Common myeloid progenitor, CD34-positive (primary cell): ENCODE results near the gene PRKN.

Source experiments
- CTCF ChIA-PET: fragments of 350-600 bp; sonication (Branson Sonifier 250); formaldehyde crosslinking; loops from one replicate; lab custom pipeline; 2021; ENCODE audit warnings: antibody characterized with exemption; lab: Charles Lee
- POLR2A ChIA-PET: fragments of 350-600 bp; sonication (Branson Sonifier 250); formaldehyde crosslinking; loops from one replicate; lab custom pipeline; 2021; ENCODE audit warnings: antibody characterized with exemption; lab: Charles Lee
- DNase-seq, 3 donors: peaks; one replicate each; pipeline versions ENCODE4 v3.0.0 to v3.0.0-alpha.2; 2013
- H3K27ac ChIP-seq, 2 experiments: 1 replicate in 1 of 2; 2 replicates in 1 of 2; pipeline ENCODE4 v1.7.0; 2013; ENCODE audit warnings: inconsistent platforms in 2 of 2, low read length in 2 of 2, mild to moderate bottlenecking in 2 of 2, low read depth in 1 of 2, moderate library complexity in 1 of 2; ENCODE audit not compliant: severe bottlenecking in 2 of 2, insufficient read depth in 1 of 2, poor library complexity in 1 of 2
- H3K27me3 ChIP-seq, 5 experiments: replicated peaks in 2 of 5; 1 replicate in 3 of 5; 2 replicates in 2 of 5; pipeline versions ENCODE4 v1.6.1 to v1.7.0; 2013; ENCODE audit warnings: low read length in 4 of 5, mild to moderate bottlenecking in 2 of 5, moderate library complexity in 2 of 5, inconsistent platforms in 1 of 5; ENCODE audit not compliant: insufficient read depth in 5 of 5, control insufficient read depth in 4 of 5
- H3K36me3 ChIP-seq, 4 experiments: 1 replicate in 2 of 4; 2 replicates in 2 of 4; pipeline versions ENCODE4 v1.6.1 to v1.7.0; 2013; ENCODE audit warnings: low read length in 3 of 4, control low read depth in 1 of 4, mild to moderate bottlenecking in 1 of 4; ENCODE audit not compliant: control insufficient read depth in 4 of 4, insufficient read depth in 4 of 4
- H3K4me1 ChIP-seq, 4 experiments: 1 replicate in 3 of 4; 2 replicates in 1 of 4; pipeline versions ENCODE4 v1.6.1 to v1.7.1; 2013; ENCODE audit warnings: low read length in 3 of 4, mild to moderate bottlenecking in 3 of 4, control low read depth in 1 of 4, inconsistent platforms in 1 of 4, moderate library complexity in 1 of 4; ENCODE audit not compliant: control insufficient read depth in 4 of 4, insufficient read depth in 4 of 4; ENCODE audit errors: control extremely low read depth in 1 of 4
- H3K4me3 ChIP-seq, 7 experiments: 1 replicate in 4 of 7; 2 replicates in 3 of 7; pipeline versions ENCODE4 v1.5.1 to v1.7.0; 2013; ENCODE audit warnings: mild to moderate bottlenecking in 7 of 7, low read length in 6 of 7, moderate library complexity in 6 of 7, inconsistent platforms in 2 of 7, low read depth in 2 of 7, control low read depth in 1 of 7; ENCODE audit not compliant: insufficient read depth in 4 of 7, control insufficient read depth in 1 of 7; ENCODE audit errors: extremely low read depth in 1 of 7
- H3K9me3 ChIP-seq, 5 experiments: 1 replicate in 4 of 5; 2 replicates in 1 of 5; pipeline versions ENCODE4 v1.6.1 to v1.7.1; 2013; ENCODE audit warnings: low read length in 4 of 5, mild to moderate bottlenecking in 2 of 5, inconsistent platforms in 1 of 5, low read depth in 1 of 5, moderate library complexity in 1 of 5; ENCODE audit not compliant: control insufficient read depth in 4 of 5, insufficient read depth in 2 of 5; ENCODE audit errors: control extremely low read depth in 1 of 5
- WGBS: methylation state at CpG from one replicate; pipeline ENCODE4 v1.1.5; 2013; ENCODE audit not compliant: insufficient coverage; 5-methylcytosine and 5-hydroxymethylcytosine counted together

The PRKN gene

DNA sequence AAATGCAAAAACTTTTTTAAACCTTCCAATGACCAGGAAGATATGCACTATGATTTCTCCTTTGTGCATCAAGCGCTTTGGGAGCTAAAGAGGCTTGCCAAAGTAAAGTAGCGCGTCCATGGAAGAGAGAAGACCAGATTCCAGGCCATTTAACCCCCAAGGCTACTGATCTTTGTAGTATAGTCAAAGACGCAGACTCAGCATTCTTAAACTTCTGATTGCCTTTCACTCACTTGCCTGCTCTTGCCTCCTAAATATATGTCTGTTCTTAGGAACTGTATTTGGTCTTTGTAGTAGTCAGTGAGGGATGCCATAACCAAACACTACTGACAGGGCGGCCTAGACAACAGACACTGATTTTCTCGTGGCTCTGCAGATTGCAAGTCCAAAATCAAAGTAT lies 426.4 kb downstream of the PRKN start:
- CTCF ChIA-PET = no interaction called here
- no peaks in the 10 kb centered on the region for H3K4me1 ChIP-seq
- H3K9me3 ChIP-seq = no peaks in the 10 kb centered on the region
- no peak overlapping the region for H3K27ac ChIP-seq
- H3K36me3 ChIP-seq = no peaks in the 10 kb centered on the region
- 97% methylated on average over 6 of the region's 6 CpGs for WGBS
- POLR2A ChIA-PET = no interaction called here
- DNase-seq = no peak
- no peak overlapping the region for H3K4me3 ChIP-seq
- H3K27me3 ChIP-seq = no peaks in the 10 kb centered on the region

DNA sequence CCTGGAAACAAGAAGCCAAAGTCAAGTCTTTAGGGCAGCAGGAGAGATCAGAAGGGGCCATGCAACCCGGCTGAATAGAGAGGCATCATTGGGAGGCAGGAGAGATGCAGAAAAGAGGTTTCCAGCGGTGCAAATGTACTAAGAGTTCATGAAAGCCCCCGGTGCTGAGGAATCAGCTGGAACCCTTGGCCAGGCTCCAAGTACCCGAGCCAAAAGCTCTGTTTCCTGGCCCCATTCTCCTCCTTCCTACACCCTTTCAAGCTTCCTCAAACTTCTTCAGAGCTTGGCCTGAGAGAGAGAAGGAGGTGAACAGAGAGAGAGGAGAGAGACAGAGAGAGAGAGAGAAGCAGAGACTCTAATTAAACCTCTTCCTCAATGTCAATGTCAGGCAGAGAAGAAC lies 433.5 kb downstream of the PRKN start:
- ChIA-PET CTCF (interaction anchor here (0.6 kb wide), 1 partner anchor 774 kb away, joined by 3 read pairs; no protein-coding TSS in a partner anchor), POLR2A (no interaction called here)
- no peak overlapping the region for H3K27ac ChIP-seq
- DNase-seq = peak in 2 of 3 donors; percentile 10
- no peaks in the 10 kb centered on the region for H3K9me3 ChIP-seq
- H3K36me3 ChIP-seq = no peaks in the 10 kb centered on the region
- WGBS = 22% methylated on average over 2 of the region's 4 CpGs
- no peaks in the 10 kb centered on the region for H3K27me3 ChIP-seq
- peaks cover 0 to 8% (median 0%) of the 10 kb centered on the region in 4 experiments for H3K4me1 ChIP-seq
- no peak overlapping the region for H3K4me3 ChIP-seq

DNA sequence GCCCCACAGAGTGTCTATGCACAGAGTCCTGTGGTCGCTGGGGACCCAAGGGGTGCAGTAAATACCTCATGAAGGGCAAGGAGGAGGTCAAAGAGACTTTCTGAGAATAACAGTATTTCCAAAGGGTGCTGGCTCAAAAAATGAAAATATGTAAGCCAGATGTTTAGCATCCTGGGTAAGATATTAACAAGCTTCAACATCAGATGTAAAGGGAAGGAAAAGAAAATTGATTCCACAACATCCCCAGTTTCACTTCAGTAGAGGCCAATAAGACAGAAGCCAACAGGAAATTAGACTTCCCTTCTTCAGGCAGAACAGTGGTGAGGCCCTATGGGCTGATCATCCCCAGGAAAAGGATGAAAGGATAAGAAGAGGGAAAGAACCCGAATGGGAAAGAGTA lies 434.7 kb downstream of the PRKN start:
- ChIA-PET POLR2A (no interaction called here), CTCF (no interaction called here)
- Histone ChIP-seq H3K9me3 (no peaks in the 10 kb centered on the region), H3K36me3 (no peaks in the 10 kb centered on the region), H3K4me3 (no peak overlapping the region), H3K27ac (no peak overlapping the region), H3K27me3 (no peaks in the 10 kb centered on the region), H3K4me1 (peaks cover 0 to 8% (median 0%) of the 10 kb centered on the region in 4 experiments)
- 100% methylated on average over 1 of the region's 2 CpGs for WGBS
- no peak for DNase-seq

DNA sequence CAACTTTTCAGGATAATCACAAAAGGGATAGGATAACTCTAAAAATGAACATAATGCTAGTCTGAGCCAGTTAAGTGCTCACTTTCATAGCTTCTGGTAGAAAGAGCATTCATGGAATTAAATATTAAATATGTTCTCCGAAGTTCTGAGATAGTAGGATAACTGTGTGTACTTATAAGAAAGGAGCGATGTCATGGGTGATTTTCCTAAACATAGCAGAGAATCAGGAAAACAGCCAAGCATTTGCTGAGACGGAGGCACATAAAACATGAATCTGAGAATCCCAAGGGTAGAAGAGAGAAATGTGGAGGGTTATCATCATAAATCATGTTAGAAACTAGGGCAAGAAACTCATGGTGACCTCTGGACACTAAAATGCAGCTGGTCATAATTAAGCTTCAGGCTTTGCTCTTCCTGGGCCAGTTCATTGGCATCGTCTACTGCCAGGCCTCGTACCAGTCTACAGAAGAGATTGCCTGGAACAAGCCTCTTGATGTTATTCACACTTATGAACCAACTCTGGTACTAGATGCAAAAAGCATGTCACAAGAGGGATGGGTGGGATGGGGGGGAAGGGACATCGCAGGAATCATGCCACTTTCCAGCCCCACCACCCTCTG lies 436.6 kb downstream of the PRKN start:
- Histone ChIP-seq H3K4me1 (peaks cover 0 to 8% (median 0%) of the 10 kb centered on the region in 4 experiments), H3K27me3 (no peaks in the 10 kb centered on the region), H3K36me3 (no peaks in the 10 kb centered on the region), H3K4me3 (no peak overlapping the region), H3K9me3 (no peaks in the 10 kb centered on the region), H3K27ac (no peak overlapping the region)
- POLR2A ChIA-PET = no interaction called here
- CTCF ChIA-PET = no interaction called here
- 89% methylated on average over 5 of the region's 6 CpGs for WGBS
- no peak for DNase-seq

DNA sequence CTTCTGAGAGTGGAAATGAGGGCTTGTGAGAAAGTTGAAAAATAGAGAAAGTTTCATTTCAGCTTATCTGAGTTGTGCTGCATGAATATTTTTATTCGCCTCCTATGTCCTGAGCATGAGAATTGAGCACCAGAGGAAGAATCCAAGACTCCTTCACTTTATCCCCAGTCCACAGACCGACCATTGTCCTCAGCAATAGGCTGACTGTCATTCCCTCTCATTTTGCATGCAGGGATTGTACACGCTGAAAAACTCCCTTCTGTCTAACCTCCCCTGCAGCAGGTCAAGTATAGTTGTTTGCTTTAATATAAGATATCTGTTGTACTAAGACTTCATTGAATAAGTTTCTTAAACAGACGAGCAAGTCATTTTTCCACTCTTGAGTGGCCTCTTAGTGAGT lies 437.6 kb downstream of the PRKN start:
- POLR2A ChIA-PET = no interaction called here
- Histone ChIP-seq H3K36me3 (no peaks in the 10 kb centered on the region), H3K9me3 (no peaks in the 10 kb centered on the region), H3K27me3 (no peaks in the 10 kb centered on the region), H3K27ac (no peak overlapping the region), H3K4me1 (peaks cover 0 to 8% (median 0%) of the 10 kb centered on the region in 4 experiments), H3K4me3 (no peak overlapping the region)
- DNase-seq = no peak
- CTCF ChIA-PET = no interaction called here
- WGBS = 94% methylated on average over 2 of the region's 4 CpGs

DNA sequence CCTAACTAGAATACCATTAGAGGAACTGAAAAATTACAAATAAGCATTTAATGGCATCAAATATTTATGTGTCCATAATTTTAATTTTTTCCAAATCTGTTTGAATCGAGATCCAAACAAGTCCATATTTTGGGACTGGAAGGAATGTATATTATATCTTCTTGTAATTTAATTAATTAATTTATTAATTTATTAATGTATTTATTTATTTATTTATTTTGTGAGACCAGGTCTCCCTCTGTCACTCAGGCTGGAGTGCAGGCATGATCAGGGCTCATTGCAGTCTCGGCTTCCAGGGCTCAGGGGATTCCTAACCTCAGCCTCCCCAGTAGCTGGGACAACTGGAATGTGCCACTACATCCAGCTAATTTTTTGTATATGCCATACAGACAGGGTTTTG lies 453.6 kb downstream of the PRKN start:
- H3K27me3 ChIP-seq = no peaks in the 10 kb centered on the region
- no peak overlapping the region for H3K27ac ChIP-seq
- 92% methylated on average over 1 of the region's 2 CpGs for WGBS
- no peaks in the 10 kb centered on the region for H3K36me3 ChIP-seq
- no peaks in the 10 kb centered on the region for H3K9me3 ChIP-seq
- no peak overlapping the region for H3K4me3 ChIP-seq
- CTCF ChIA-PET = no interaction called here
- POLR2A ChIA-PET = no interaction called here
- H3K4me1 ChIP-seq = no peaks in the 10 kb centered on the region
- no peak for DNase-seq

DNA sequence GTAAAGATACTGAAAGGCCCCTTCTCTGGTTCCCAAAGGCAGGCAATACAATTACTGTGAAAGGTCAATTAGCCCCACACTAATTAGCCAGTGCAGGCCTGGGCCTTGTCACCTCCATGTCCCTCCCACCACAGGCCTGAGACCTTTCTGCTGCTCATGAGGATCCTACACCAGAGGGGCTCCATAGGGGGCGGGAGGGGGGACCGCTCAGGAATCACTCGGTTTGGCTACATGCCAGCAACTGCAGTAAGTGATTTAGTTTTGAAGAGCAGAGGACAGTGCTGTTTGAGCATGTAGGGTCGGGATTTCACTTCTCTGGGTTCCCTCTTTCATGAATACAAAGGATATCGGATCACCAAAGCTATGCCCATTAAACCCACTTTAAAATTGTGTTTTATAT lies 455.6 kb downstream of the PRKN start:
- no peak for DNase-seq
- H3K27me3 ChIP-seq = no peaks in the 10 kb centered on the region
- H3K9me3 ChIP-seq = no peaks in the 10 kb centered on the region
- H3K36me3 ChIP-seq = no peaks in the 10 kb centered on the region
- no peak overlapping the region for H3K4me3 ChIP-seq
- no peaks in the 10 kb centered on the region for H3K4me1 ChIP-seq
- ChIA-PET CTCF (no interaction called here), POLR2A (no interaction called here)
- no peak overlapping the region for H3K27ac ChIP-seq
- no CpG with 5 or more reads among the region's 5 CpGs for WGBS
